Smooth muscle cell (in vitro differentiated cells): ENCODE results near the gene CCDC181. TPM values are rescaled to one million over a fixed set of nuclear protein-coding genes. Genes with fewer than 3 reads are reported as not detected.
A peak's percentile ranks its signal among the peaks of the same experiment; 100 is the strongest.

Source experiments
- DNase-seq: peaks from one replicate; lab custom pipeline; 2025; ENCODE audit not compliant: unreplicated experiment; lab: John Stamatoyannopoulos, UW
- H2AFZ ChIP-seq: fragments of 200-600 bp; sonication (generic); 2 replicates; pipeline ENCODE4 v1.6.0; 2016; ENCODE audit warnings: antibody characterized with exemption, low read depth, mild to moderate bottlenecking
- H3F3A ChIP-seq: fragments of 200-600 bp; sonication (generic); 2 replicates; pipeline ENCODE4 v1.6.0; 2017; ENCODE audit warnings: antibody characterized with exemption, low read depth
- H3K27ac ChIP-seq: fragments of 200-600 bp; sonication (generic); 2 replicates; pipeline ENCODE4 v1.5.1; 2016; ENCODE audit warnings: low read depth, mild to moderate bottlenecking
- H3K27me3 ChIP-seq: fragments of 200-600 bp; sonication (generic); 2 replicates; pipeline ENCODE4 v1.6.1; 2016; ENCODE audit warnings: low read depth, mild to moderate bottlenecking
- H3K36me3 ChIP-seq: fragments of 200-600 bp; sonication (generic); 2 replicates; pipeline ENCODE4 v1.5.1; 2016; ENCODE audit warnings: low read depth
- H3K4me1 ChIP-seq: fragments of 200-600 bp; sonication (generic); 2 replicates; pipeline ENCODE4 v1.5.1; 2016; ENCODE audit warnings: low read depth
- H3K4me2 ChIP-seq: fragments of 200-600 bp; sonication (generic); 2 replicates; pipeline ENCODE4 v1.6.0; 2016; ENCODE audit warnings: mild to moderate bottlenecking
- H3K4me3 ChIP-seq: fragments of 200-600 bp; sonication (generic); 2 replicates; pipeline ENCODE4 v1.5.1; 2016; ENCODE audit warnings: mild to moderate bottlenecking
- H3K79me2 ChIP-seq: fragments of 200-600 bp; sonication (generic); 2 replicates; pipeline ENCODE4 v1.6.0; 2016; ENCODE audit warnings: low read depth, mild to moderate bottlenecking
- H3K9ac ChIP-seq: fragments of 200-600 bp; sonication (generic); 2 replicates; pipeline ENCODE4 v1.6.0; 2016; ENCODE audit warnings: low read depth
- H3K9me3 ChIP-seq: fragments of 200-600 bp; sonication (generic); replicated peaks from 2 replicates; pipeline ENCODE4 v1.5.1; 2016; ENCODE audit warnings: low read depth
- H4K20me1 ChIP-seq: fragments of 200-600 bp; sonication (generic); 2 replicates; pipeline ENCODE4 v1.6.0; 2016; ENCODE audit warnings: low read depth
- WGBS: methylation state at CpG from one replicate; pipeline ENCODE4 v1.1.7; 2016; ENCODE audit warnings: low lambda C conversion rate; 5-methylcytosine and 5-hydroxymethylcytosine counted together
- polyA plus RNA-seq: library from polyadenylated mRNA; unstranded; fragments of >200 nt; fragmentation: Nextera tagmentation; extraction: Ambion mirVana; gene quantifications from 2 replicates; pipeline ENCODE4 v1.2.1, GENCODE V29; 2016
- total RNA-seq: library from RNA; depleted of rRNA; stranded (reverse); fragments of >200 nt; gene quantifications from 2 replicates; pipeline ENCODE4 v1.2.3, GENCODE V29; 2014
- TF ChIP-seq, protein P1 (sequence below): fragments of 200-600 bp; sonication (generic); IDR thresholded peaks from 2 replicates; pipeline ENCODE4 v1.5.1; 2017; ENCODE audit warnings: borderline replicate concordance, mild to moderate bottlenecking, antibody characterized with exemption; ENCODE audit not compliant: insufficient read depth, poor library complexity, severe bottlenecking

CCDC181 gene
- total and polyA plus RNA-seq, 2 experiments from 2014 or later, result 1.3 to 1.5 TPM

DNA sequence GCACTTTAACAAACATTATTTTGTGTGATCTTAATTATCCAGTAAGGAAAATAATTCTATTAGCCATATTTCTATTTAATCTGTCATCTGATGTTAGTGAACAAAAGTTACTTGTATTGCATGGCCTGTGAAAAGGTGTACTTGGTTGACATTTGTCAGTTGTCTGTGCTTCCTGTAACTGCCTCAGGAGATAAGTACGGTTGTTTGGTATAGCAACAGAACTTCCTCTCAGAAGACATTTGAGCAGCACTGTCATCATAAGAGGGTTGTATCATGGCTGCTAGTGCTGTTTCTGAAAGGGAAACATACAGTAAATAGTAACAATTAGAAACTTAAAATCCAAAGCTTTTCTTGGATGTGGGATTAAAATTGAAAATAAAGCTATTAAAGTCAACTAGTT is 55.9 kb downstream of the CCDC181 start:
- peaks cover 9% of the 10 kb centered on the region for H3K36me3 ChIP-seq
- H2AFZ ChIP-seq, result no peak overlapping the region
- WGBS, result 92% methylated on average over 1 of the region's 1 CpG
- H3K27ac ChIP-seq, result no peak overlapping the region
- H3K9me3 ChIP-seq, result no peaks in the 10 kb centered on the region
- H3K4me3 ChIP-seq, result no peak overlapping the region
- H3K9ac ChIP-seq, result no peak overlapping the region
- H4K20me1 ChIP-seq, result peaks cover 23% of the 10 kb centered on the region
- no peak for DNase-seq
- H3K4me1 ChIP-seq, result peaks cover 11% of the 10 kb centered on the region
- TF ChIP-seq, protein P1, sequence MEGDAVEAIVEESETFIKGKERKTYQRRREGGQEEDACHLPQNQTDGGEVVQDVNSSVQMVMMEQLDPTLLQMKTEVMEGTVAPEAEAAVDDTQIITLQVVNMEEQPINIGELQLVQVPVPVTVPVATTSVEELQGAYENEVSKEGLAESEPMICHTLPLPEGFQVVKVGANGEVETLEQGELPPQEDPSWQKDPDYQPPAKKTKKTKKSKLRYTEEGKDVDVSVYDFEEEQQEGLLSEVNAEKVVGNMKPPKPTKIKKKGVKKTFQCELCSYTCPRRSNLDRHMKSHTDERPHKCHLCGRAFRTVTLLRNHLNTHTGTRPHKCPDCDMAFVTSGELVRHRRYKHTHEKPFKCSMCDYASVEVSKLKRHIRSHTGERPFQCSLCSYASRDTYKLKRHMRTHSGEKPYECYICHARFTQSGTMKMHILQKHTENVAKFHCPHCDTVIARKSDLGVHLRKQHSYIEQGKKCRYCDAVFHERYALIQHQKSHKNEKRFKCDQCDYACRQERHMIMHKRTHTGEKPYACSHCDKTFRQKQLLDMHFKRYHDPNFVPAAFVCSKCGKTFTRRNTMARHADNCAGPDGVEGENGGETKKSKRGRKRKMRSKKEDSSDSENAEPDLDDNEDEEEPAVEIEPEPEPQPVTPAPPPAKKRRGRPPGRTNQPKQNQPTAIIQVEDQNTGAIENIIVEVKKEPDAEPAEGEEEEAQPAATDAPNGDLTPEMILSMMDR, result no peak
- no peak overlapping the region for H3K4me2 ChIP-seq
- peaks cover 70% of the 10 kb centered on the region for H3K79me2 ChIP-seq
- H3K27me3 ChIP-seq, result no peaks in the 10 kb centered on the region
- no peaks in the 10 kb centered on the region for H3F3A ChIP-seq

DNA sequence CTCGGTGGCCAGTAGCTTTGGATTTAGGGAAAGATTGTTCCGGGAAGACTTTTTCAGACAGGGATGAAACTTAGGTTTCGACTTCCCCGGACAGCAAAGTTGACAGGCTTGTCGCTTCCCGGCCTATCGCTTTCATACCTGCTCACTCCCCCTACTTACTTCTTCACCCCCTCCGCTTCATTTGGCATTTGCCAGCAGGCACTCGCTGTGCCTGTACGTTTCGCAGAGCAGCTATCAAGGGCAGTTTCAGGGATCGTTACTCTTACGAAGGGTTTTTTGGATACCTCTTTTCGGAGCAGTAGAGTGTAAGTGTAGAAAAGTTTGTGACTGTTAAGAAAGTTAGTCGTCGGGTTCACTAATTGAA is 58.9 kb downstream of the CCDC181 start:
- no peaks in the 10 kb centered on the region for H3K9me3 ChIP-seq
- peaks cover 10% of the 10 kb centered on the region for H4K20me1 ChIP-seq
- H3K79me2 ChIP-seq, result peaks cover 71% of the 10 kb centered on the region
- no peak for DNase-seq
- under 1% methylated on average over 16 of the region's 16 CpGs for WGBS
- H3F3A ChIP-seq, result no peaks in the 10 kb centered on the region
- H2AFZ ChIP-seq, result peak overlapping the region; percentile 98
- peaks cover 4% of the 10 kb centered on the region for H3K36me3 ChIP-seq
- no peaks in the 10 kb centered on the region for H3K27me3 ChIP-seq
- H3K4me2 ChIP-seq, result peak overlapping the region; percentile 83
- H3K4me3 ChIP-seq, result peak overlapping the region; percentile 89
- H3K9ac ChIP-seq, result peak overlapping the region; percentile 94
- peaks cover 15% of the 10 kb centered on the region for H3K4me1 ChIP-seq
- TF ChIP-seq, protein P1, result no peak
- H3K27ac ChIP-seq, result peak overlapping the region; percentile 94

DNA sequence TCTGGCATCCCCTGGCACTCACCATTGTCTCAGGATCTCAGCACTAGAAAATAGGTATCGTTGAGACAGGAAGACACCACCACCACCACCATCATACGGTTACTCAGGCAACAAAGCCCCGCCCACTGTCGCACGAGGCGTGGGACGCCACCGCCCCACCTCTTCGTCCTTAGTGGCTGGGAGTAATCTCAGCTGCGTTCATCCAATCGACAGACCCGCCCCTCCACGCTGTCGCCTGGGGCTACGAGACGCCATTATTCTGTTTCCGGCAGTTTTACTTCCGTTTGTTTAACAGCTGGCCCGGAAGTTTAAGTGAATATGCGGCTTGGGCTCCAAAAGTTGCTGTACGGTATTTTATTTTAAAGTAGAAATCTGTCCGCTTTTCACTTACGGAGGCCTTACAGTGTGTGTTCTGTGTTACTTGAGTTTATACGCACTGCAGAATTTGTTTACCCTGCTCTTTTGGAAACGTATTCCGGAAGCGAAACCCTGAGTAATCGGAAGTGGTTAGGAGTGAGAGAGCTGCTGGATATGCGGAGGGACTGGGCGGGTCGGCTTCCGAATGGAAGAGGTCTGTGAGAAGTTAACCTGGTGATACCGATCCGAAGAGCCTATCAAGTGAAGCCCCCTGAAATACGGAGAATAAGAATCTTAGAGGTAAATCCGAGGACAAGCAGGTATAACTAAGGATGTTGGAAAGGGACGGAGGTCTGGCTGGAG is 59.4 kb downstream of the CCDC181 start, which contains the start of the genes BLZF1 and NME7:
Gene BLZF1 (plus strand): TSS at position 510 of the 720 bp plus-strand sequence. CDS start 1,328 bp downstream, outside the sequence.
Gene NME7 (minus strand): TSS at position 112 of the 720 bp plus-strand sequence. CDS start 87 bp downstream, at position 25.
- H3K36me3 ChIP-seq, result peaks cover 4% of the 10 kb centered on the region
- H3K27me3 ChIP-seq, result no peaks in the 10 kb centered on the region
- peak within 1 kb of the TSS; percentile 83 for H3K4me2 ChIP-seq
- H3K4me3 ChIP-seq, result peak within 1 kb of the TSS; percentile 89
- TF ChIP-seq, protein P1, result no peak
- no peaks in the 10 kb centered on the region for H3K9me3 ChIP-seq
- H3K27ac ChIP-seq, result peak within 1 kb of the TSS; percentile 94
- H4K20me1 ChIP-seq, result peaks cover 10% of the 10 kb centered on the region
- DNase-seq, result peak; percentile 72
- peaks cover 69% of the 10 kb centered on the region for H3K79me2 ChIP-seq
- H3K4me1 ChIP-seq, result peaks cover 17% of the 10 kb centered on the region
- under 1% methylated on average over 37 of the region's 37 CpGs for WGBS
- peak within 1 kb of the TSS; percentile 94 for H3K9ac ChIP-seq
- H2AFZ ChIP-seq, result peak within 1 kb of the TSS; percentile 98
- H3F3A ChIP-seq, result no peaks in the 10 kb centered on the region
